Islet precursor cell (in vitro differentiated cells): Measurements from ENCODE around the gene CLEC4G.
"Not testable (repeated sequence)": the region's sequence is repeated elsewhere in the genome, so short reads cannot be mapped to it uniquely, and the experiment has no call there.

Source experiments
- DNase-seq: peaks from one replicate; pipeline ENCODE4 v3.0.0-alpha.2; 2018

CLEC4G gene

DNA sequence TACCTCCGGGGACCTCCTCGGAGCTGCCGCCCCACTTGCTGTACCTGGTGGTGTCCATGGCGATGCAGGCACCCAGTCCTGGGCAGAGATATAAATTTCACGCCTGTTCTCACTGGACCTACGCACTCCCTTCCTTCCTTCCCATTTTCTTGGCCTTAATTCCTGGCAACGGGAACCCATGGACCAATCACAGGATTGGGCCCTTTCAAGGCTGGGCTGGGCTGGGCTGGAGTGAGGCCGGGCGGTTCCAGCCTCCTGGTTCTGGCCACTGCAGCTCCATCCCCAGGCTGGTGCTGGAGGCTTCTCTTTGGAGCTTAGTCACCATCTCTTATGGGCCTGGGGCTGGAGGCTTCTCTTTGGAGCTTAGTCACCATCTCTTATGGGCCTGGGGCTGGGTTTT, at the start of gene CLEC4G:
CLEC4G (minus strand) TSS at position 66 of the 400 bp plus-strand sequence; CDS start at position 58, 8 bp downstream.
- DNase-seq, result no peak

- DNase-seq, result no peak
Observed at GRCh38 chr19:7781157-7781556, 49.2 kb upstream of the CLEC4G start.

DNA sequence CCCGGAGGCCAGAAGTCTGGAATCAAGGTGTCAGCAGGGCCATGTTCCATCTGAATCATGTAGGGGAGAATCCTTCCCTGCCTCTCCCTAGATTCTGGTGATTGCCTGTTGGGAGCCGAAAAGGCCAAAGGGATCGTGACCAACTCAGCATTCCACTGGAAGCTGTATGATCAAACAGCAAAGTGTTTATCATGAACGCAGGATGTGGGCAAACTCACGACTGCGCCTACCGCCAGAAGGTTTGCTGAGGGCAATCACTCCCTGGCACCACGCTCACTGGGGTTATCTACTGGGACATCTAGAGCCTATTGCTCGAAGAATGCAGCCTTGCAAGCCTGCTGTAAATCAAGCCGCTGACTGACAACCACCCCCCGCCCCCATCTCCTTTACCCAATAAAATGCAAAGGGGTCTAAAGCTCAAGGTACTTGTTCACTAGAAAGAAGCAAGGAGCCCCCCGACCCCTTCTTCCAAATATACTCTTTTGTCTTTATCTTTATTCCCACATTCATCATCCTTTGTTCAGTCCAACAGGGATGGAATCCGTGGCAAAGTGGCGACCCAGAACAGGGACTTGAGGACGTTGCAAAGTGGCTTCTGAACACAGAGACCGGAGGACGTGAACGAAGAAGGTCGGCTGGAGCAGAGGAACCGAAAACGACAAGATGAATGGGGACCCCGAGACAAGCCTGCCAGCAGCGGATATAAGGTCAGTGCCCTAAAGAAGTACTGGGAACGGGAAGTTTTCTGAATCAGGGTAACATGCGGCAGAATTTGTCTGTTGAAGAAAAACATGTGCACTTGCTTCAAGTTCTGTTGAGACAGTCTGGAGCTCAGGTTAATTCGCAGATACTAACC, 47.9 kb upstream of the CLEC4G start:
- DNase-seq, result no peak

- DNase-seq, result no peak
Observed at GRCh38 chr19:7778081-7778480, 46.2 kb upstream of the CLEC4G start.

GRCh38 chr19:7775761-7776160, 43.9 kb upstream of the CLEC4G start:
- no peak for DNase-seq

DNA sequence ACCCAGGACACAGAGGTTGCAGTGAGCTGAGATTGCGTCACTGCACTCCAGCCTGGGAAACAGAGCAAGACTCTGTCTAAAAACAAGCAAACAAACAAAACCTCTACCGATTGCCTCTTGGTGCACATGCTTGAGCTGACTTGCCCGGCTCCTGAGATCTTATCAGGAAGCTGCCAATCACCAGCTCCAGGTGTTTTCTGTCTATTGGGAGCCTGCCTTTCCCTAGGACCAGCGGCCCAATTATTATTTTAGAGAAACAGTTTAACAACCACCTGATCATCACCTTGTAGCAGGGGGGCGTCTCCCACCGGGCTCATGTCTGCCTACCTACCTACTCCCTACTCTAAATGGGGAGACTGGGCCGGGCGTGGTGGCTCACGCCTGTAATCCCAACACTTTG, 41.9 kb upstream of the CLEC4G start:
- DNase-seq, result no peak

DNA sequence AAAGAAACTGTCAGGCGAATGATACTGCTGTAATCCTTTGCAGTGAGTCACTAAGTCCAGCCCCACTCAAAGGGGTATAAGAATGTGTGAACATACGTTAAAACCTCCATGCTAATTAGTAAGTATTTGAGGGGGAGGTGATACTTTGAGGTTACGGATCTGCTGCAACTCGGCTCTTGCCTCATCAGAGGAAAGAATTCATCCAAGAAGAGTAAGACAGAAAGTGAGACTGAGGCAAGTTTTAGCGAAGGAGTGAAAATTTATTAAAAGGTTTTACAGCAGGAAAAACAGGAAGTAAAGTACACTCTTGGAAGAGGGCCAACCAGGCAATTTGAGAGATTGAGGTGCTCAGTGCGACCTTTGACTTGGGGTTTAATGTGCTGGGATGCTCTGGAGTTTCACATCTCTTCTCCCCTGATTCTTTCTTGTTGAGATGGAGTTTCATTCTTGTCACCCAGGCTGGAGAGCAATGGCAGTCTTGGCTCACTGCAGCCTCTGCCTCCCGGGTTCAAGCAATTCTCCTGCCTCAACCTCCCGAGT, 40.9 kb upstream of the CLEC4G start:
- DNase-seq, result no peak

- DNase-seq, result no peak
Observed at GRCh38 chr19:7771072-7771471, 39.2 kb upstream of the CLEC4G start.

DNA sequence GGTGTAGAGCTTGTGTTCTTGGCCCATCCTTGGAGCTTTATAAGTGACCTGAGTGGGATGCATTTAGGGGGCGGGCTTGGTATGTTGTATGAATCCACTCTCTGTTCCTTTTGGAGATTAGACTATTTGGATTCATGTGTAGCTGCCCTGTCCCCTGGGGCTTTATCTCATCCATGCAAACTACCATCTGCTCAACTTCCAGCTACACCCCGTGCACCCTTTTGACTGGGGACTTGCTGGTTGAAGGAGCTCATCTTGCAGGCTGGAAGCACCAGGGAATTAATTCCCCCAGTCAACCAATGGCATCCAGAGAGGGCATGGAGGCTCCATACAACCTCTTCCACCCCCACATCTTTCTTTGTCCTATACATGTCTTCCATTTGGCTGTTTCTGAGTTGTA, 37.3 kb upstream of the CLEC4G start:
- DNase-seq, result no peak

DNA sequence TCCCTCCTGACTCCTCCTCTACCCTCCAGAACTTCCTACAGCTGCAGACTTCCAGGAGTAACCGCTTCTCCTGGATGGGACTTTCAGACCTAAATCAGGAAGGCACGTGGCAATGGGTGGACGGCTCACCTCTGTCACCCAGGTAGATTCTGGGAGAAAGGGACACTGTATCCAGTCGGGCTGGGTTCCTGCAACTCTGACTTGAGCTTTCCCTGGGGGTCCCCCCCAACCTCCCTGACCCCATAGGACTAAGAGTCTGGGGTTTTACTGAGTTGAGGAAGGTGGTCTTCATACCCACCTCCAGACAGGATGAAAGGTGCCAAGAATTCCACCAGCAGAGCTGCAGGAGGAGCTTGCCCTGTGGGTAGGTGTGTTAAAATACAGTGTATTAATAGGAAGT, 35.6 kb upstream of the CLEC4G start:
- no peak for DNase-seq

DNA sequence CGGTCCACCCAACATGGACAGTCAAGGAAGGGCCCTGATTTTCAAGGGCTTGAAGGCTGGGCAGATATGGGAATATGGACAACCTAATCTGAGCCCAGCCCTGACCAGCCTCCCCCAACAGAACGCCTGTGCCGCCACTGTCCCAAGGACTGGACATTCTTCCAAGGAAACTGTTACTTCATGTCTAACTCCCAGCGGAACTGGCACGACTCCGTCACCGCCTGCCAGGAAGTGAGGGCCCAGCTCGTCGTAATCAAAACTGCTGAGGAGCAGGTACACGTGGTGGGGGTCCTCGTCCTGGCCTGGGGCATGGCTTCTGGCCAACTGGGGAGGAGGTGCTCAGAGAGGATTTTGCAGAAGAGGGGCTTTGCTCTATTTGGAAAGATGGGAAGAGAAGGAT, 34.6 kb upstream of the CLEC4G start:
- no peak for DNase-seq

- DNase-seq, result not testable (repeated sequence)
Observed at GRCh38 chr19:7765043-7765442, 33.1 kb upstream of the CLEC4G start.

DNA sequence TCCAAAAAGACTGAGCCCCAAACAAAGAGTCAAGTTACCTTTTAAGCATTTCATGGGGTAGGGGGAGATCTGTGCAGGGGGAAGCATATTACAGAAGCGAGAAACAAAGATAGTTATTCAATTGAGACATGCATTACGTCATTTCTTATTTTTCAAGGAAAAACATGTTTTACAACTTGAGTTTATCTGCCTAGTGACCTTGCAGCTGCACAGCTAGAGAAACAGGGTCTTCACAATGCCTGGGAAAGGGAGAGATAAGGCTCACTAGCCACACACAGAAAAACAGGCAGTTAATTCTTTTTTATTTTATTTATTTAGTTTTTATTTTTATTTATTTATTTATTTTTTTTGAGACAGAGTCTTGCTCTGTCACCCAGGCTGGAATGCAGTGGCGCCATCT, 32.2 kb upstream of the CLEC4G start:
- not testable (repeated sequence) for DNase-seq

GRCh38 chr19:7763696-7764095, 31.8 kb upstream of the CLEC4G start:
- DNase-seq, result no peak

GRCh38 chr19:7762719-7763293, 30.9 kb upstream of the CLEC4G start, which contains the start of gene CLEC4M:
TSS of gene CLEC4M (plus strand) at chr19:7763243. CDS start at chr19:7763267, 24 bp downstream.
- no peak for DNase-seq

GRCh38 chr19:7759156-7759555, 27.2 kb upstream of the CLEC4G start:
- no peak for DNase-seq

- no peak for DNase-seq
Observed at GRCh38 chr19:7757358-7757757, 25.4 kb upstream of the CLEC4G start.

DNA sequence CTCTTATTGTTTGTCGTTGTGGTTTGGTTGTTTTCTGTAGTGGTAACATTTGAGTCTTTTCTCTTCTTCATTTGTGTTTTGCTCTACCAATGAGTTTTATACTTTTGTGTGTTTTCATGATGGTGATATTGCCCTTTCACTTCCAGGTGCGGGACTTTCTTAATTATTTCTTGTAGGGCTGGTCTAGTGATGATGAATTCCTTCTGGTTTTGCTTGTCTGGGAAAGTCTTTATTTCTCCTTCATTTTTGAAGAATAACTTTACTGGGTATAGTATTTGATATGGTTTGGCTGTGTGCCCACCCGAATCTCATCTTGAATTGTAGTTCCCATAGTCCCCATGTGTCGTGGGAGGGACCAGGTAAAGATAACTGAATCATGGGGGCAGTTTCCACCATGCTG, 24.3 kb upstream of the CLEC4G start:
- no peak for DNase-seq

DNA sequence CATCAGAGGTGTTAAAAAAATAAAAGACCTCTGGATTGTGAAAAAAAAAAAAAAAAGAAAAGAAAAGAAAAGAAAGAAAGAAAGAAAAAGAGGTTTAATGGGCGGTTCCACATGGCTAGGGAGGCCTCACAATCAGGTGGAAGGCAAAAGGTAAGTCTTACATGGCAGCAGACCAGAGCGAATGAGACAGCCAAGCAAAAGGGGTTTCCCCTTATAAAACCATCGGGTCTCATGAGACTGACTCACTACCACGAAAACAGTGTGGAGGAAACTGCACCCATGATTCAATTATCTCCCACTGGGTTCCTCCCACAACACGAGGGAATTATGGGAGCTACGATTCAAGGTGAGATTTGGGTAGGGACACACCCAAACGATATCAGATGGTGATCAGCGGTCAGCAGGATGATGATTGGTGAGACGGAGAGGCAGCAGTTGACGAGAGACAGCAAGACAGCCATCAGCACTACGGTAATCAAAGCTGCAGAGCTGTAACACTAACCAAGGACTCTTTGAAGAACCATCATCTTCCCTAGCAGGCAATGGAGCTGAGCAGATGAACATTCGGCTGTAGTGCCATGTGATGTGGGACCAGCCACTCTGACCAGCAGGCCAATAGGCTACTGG, 19.4 kb upstream of the CLEC4G start:
- no peak for DNase-seq

GRCh38 chr19:7748756-7749155, 16.8 kb upstream of the CLEC4G start:
- DNase-seq, result peak; percentile 66

GRCh38 chr19:7748171-7748570, 16.3 kb upstream of the CLEC4G start:
- no peak for DNase-seq

GRCh38 chr19:7746903-7747884, 15.3 kb upstream of the CLEC4G start, which contains the start of gene CD209:
TSS of gene CD209 (minus strand) at chr19:7747534. CDS start at chr19:7747511, 23 bp downstream.
- DNase-seq, result peak; percentile 35
